SK-N-SH treated with all-trans-retinoic acid at 6 μM for 48 hours (cell line): ENCODE data around the gene MNS1.

Experiments used
- ATAC-seq: fragments of 200-7000 bp; cut with Tn5 transposase; 3 replicates; pipeline ENCODE4 v1.9.1; 2020; ENCODE audit warnings: mild to moderate bottlenecking, moderate library complexity
- ARNTL ChIP-seq: fragments of 450-650 bp; formaldehyde crosslinking; IDR thresholded peaks from 2 replicates; pipeline ENCODE4 v1.5.0; 2020; ENCODE audit warnings: low read depth, mild to moderate bottlenecking, moderate library complexity, borderline replicate concordance
- CSDC2 ChIP-seq: fragments of 250-450 bp; sonication (Bioruptor Pico); IDR thresholded peaks from 2 replicates; pipeline ENCODE4 v1.5.0; 2020; ENCODE audit warnings: mild to moderate bottlenecking, moderate library complexity
- GLIS3 ChIP-seq: fragments of 250-450 bp; sonication (Bioruptor Pico); IDR thresholded peaks from 2 replicates; pipeline ENCODE4 v1.5.0; 2020; ENCODE audit warnings: mild to moderate bottlenecking, moderate library complexity
- ISL1 ChIP-seq: fragments of 250-450 bp; sonication (Bioruptor Pico); IDR thresholded peaks from 2 replicates; pipeline ENCODE4 v2.1.2; 2022; ENCODE audit warnings: mild to moderate bottlenecking, moderate library complexity
- OSR1 ChIP-seq: fragments of 250-450 bp; sonication (Bioruptor Pico); IDR thresholded peaks from 2 replicates; pipeline ENCODE4 v1.8.0; 2022; ENCODE audit warnings: moderate library complexity, mild to moderate bottlenecking, inconsistent platforms
- TCF4 ChIP-seq: fragments of 250-450 bp; sonication (Bioruptor Pico); IDR thresholded peaks from 2 replicates; pipeline ENCODE4 v1.8.0; 2021; ENCODE audit warnings: mild to moderate bottlenecking, moderate library complexity, borderline replicate concordance
- TOX ChIP-seq: fragments of 250-450 bp; sonication (Bioruptor Pico); IDR thresholded peaks from 2 replicates; pipeline ENCODE4 v1.8.0; 2021; ENCODE audit warnings: mild to moderate bottlenecking, moderate library complexity, borderline replicate concordance
- ZC3H10 ChIP-seq: fragments of 250-450 bp; sonication (Bioruptor Pico); IDR thresholded peaks from 2 replicates; pipeline ENCODE4 v1.5.1; 2021; ENCODE audit warnings: mild to moderate bottlenecking, moderate library complexity
- ZFP30 ChIP-seq: fragments of 450-650 bp; formaldehyde crosslinking; IDR thresholded peaks from 2 replicates; pipeline ENCODE4 v1.5.0; 2022; ENCODE audit warnings: mild to moderate bottlenecking, moderate library complexity
- ZNF565 ChIP-seq: fragments of 450-650 bp; formaldehyde crosslinking; conservative IDR thresholded peaks from 2 replicates; pipeline ENCODE4 v1.5.0; 2020; ENCODE audit warnings: low read depth, mild to moderate bottlenecking, moderate library complexity
- ZNF70 ChIP-seq: fragments of 450-650 bp; formaldehyde crosslinking; IDR thresholded peaks from 2 replicates; pipeline ENCODE4 v1.5.0; 2020; ENCODE audit warnings: mild to moderate bottlenecking, moderate library complexity
- ZNF8 ChIP-seq: fragments of 450-650 bp; formaldehyde crosslinking; IDR thresholded peaks from 2 replicates; pipeline ENCODE4 v1.5.0; 2020; ENCODE audit warnings: mild to moderate bottlenecking, moderate library complexity
- TF ChIP-seq, protein P1 (sequence below): fragments of 250-450 bp; sonication (Bioruptor Pico); IDR thresholded peaks from 2 replicates; pipeline ENCODE4 v1.8.0; 2021; ENCODE audit warnings: low read depth, mild to moderate bottlenecking, moderate library complexity, borderline replicate concordance
- TF ChIP-seq, protein P2 (sequence below): fragments of 250-450 bp; sonication (Bioruptor Pico); IDR thresholded peaks from 2 replicates; pipeline ENCODE4 v1.8.0; 2020; ENCODE audit warnings: mild to moderate bottlenecking, moderate library complexity, borderline replicate concordance
- TF ChIP-seq, protein P3 (sequence below): fragments of 250-450 bp; sonication (Bioruptor Pico); IDR thresholded peaks from 2 replicates; pipeline ENCODE4 v1.5.1; 2021; ENCODE audit warnings: mild to moderate bottlenecking, moderate library complexity
- TF ChIP-seq, protein P4 (sequence below): fragments of 250-450 bp; sonication (Bioruptor Pico); IDR thresholded peaks from 2 replicates; pipeline ENCODE4 v1.5.1; 2020; ENCODE audit warnings: low read depth, mild to moderate bottlenecking, moderate library complexity
- TF ChIP-seq, protein P5 (sequence below): fragments of 250-450 bp; sonication (Bioruptor Pico); IDR thresholded peaks from 2 replicates; pipeline ENCODE4 v1.5.0; 2020; ENCODE audit warnings: mild to moderate bottlenecking, moderate library complexity

MNS1 gene

DNA sequence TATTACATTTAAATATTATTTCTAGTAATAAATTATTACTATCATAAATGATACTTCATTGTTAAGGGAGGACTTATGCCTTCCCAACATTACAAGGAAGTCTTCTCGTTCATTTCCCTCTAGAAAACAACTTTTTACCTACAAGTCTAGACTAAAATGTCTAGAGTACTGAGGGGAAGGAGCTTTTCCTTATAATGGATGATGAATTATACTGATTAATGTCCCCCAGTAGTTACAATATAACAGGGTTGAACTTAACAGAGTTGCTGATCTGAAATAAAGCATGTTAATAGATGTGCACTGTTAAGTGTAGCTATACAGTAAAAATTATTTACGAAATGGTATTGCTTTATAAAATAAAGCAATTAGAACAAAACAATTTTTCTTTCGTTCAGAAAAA is 2.7 kb upstream of the MNS1 start:
- ATAC-seq: no peak
- no peak for TF ChIP-seq GLIS3 (CRISPR knock-in tag)
- no peak for TF ChIP-seq TOX (CRISPR knock-in tag)
- TF ChIP-seq ARNTL (CRISPR knock-in tag): no peak
- TF ChIP-seq ZFP30: no peak
- TF ChIP-seq CSDC2 (CRISPR knock-in tag): no peak

DNA sequence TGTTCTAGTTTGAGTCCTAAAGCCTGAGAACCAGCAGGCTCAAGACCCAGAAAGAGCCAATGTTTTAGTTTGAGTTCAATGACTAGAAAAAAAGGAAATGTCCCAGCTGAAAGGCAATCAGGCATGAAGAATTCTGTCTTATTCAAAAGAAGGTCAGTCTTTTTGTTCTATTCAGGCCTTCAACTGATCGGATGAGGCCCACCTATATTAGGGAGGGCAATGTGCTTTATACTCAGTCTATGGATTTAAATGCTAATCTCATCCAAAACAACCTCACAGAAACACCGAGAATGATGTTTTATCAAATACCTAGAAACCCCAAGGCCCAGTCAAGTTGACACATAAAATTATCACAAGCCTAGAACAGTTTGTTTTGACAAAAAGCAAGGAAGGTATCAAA is 4.0 kb downstream of the MNS1 start:
- no peak for ATAC-seq
- no peak for TF ChIP-seq TCF4 (CRISPR knock-in tag)
- no peak for TF ChIP-seq ARNTL (CRISPR knock-in tag)

DNA sequence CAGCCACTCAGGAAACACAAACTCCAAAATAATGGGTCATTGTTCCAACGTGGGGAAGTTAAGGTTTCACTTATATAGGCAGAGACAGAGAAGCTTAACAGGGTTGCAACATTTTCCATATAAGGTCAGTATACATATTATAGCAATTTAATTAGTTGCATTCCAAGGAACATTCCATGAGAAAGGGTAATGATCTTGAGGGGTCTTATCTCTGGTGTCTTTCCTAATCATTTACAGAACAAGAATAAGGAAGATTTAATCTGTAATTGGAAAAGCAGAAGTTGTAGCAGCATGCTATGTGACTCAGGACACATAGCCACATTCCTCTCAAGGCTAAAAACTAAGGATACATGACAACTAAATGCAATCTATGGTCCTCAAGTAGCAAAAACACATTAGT is 4.9 kb downstream of the MNS1 start:
- ATAC-seq: peak; percentile 15; the same call in 1 of the 3 replicates
- TF ChIP-seq TCF4 (CRISPR knock-in tag) (no peak), ISL1 (CRISPR knock-in tag) (peak; percentile 83)
- TF ChIP-seq, protein P1, sequence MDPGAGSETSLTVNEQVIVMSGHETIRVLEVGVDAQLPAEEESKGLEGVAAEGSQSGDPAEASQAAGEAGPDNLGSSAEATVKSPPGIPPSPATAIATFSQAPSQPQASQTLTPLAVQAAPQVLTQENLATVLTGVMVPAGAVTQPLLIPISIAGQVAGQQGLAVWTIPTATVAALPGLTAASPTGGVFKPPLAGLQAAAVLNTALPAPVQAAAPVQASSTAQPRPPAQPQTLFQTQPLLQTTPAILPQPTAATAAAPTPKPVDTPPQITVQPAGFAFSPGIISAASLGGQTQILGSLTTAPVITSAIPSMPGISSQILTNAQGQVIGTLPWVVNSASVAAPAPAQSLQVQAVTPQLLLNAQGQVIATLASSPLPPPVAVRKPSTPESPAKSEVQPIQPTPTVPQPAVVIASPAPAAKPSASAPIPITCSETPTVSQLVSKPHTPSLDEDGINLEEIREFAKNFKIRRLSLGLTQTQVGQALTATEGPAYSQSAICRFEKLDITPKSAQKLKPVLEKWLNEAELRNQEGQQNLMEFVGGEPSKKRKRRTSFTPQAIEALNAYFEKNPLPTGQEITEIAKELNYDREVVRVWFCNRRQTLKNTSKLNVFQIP (CRISPR knock-in tag): no peak

DNA sequence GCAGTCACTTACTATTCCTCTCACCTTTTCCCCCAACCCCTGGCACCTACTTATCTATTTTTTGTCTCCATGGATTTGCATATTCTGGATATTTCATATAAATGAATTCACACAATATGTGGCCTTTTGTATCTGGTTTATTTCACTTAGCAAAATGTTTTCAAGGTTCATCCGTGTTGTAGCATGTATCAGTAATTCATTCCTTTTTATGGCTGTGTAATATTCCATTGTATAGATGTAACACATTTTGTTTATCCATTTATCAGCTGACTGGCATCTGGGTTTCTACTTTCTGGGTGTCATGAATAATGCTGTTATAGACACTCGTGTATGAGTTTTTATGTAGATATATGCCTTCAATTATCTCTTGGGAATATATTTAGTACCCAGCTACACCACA is 5.8 kb downstream of the MNS1 start:
- ATAC-seq: no peak
- TF ChIP-seq, protein P1 (CRISPR knock-in tag): no peak
- TF ChIP-seq ZNF70 (CRISPR knock-in tag) (no peak), ZC3H10 (CRISPR knock-in tag) (no peak), ZNF565 (no peak), ZFP30 (no peak)
- TF ChIP-seq, protein P2, sequence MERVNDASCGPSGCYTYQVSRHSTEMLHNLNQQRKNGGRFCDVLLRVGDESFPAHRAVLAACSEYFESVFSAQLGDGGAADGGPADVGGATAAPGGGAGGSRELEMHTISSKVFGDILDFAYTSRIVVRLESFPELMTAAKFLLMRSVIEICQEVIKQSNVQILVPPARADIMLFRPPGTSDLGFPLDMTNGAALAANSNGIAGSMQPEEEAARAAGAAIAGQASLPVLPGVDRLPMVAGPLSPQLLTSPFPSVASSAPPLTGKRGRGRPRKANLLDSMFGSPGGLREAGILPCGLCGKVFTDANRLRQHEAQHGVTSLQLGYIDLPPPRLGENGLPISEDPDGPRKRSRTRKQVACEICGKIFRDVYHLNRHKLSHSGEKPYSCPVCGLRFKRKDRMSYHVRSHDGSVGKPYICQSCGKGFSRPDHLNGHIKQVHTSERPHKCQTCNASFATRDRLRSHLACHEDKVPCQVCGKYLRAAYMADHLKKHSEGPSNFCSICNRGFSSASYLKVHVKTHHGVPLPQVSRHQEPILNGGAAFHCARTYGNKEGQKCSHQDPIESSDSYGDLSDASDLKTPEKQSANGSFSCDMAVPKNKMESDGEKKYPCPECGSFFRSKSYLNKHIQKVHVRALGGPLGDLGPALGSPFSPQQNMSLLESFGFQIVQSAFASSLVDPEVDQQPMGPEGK (CRISPR knock-in tag): no peak
- TF ChIP-seq, all 23 proteins: peak for 0

DNA sequence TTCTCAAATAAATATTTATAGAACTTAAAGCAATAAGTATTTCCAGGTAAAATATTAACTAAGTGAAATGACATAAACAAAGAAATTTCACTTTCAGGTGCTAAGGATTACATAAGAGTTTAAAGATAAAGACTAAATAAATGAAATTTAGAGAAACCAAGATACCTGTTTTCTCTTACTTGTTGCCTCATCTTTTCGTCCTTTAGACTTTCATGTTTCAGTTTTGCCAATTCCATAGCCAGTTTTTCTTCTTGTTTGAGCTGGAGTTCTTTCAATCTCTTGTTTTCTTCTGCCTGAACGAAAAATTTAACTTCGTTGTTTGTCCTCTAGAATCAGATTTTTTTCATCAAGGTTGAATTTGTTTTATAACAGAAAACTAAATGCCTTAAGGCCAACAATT is 8.7 kb downstream of the MNS1 start:
- ATAC-seq: no peak

More for the DNA sequence above, 8.7 kb downstream of the MNS1 start:
- TF ChIP-seq, protein P1 (CRISPR knock-in tag): no peak
- TF ChIP-seq ZFP30: no peak
- TF ChIP-seq, protein P3, sequence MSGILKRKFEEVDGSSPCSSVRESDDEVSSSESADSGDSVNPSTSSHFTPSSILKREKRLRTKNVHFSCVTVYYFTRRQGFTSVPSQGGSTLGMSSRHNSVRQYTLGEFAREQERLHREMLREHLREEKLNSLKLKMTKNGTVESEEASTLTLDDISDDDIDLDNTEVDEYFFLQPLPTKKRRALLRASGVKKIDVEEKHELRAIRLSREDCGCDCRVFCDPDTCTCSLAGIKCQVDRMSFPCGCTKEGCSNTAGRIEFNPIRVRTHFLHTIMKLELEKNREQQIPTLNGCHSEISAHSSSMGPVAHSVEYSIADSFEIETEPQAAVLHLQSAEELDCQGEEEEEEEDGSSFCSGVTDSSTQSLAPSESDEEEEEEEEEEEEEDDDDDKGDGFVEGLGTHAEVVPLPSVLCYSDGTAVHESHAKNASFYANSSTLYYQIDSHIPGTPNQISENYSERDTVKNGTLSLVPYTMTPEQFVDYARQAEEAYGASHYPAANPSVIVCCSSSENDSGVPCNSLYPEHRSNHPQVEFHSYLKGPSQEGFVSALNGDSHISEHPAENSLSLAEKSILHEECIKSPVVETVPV (CRISPR knock-in tag): no peak
- TF ChIP-seq, protein P4, sequence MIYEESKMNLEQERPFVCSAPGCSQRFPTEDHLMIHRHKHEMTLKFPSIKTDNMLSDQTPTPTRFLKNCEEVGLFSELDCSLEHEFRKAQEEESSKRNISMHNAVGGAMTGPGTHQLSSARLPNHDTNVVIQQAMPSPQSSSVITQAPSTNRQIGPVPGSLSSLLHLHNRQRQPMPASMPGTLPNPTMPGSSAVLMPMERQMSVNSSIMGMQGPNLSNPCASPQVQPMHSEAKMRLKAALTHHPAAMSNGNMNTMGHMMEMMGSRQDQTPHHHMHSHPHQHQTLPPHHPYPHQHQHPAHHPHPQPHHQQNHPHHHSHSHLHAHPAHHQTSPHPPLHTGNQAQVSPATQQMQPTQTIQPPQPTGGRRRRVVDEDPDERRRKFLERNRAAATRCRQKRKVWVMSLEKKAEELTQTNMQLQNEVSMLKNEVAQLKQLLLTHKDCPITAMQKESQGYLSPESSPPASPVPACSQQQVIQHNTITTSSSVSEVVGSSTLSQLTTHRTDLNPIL: no peak
- TF ChIP-seq, protein P5, sequence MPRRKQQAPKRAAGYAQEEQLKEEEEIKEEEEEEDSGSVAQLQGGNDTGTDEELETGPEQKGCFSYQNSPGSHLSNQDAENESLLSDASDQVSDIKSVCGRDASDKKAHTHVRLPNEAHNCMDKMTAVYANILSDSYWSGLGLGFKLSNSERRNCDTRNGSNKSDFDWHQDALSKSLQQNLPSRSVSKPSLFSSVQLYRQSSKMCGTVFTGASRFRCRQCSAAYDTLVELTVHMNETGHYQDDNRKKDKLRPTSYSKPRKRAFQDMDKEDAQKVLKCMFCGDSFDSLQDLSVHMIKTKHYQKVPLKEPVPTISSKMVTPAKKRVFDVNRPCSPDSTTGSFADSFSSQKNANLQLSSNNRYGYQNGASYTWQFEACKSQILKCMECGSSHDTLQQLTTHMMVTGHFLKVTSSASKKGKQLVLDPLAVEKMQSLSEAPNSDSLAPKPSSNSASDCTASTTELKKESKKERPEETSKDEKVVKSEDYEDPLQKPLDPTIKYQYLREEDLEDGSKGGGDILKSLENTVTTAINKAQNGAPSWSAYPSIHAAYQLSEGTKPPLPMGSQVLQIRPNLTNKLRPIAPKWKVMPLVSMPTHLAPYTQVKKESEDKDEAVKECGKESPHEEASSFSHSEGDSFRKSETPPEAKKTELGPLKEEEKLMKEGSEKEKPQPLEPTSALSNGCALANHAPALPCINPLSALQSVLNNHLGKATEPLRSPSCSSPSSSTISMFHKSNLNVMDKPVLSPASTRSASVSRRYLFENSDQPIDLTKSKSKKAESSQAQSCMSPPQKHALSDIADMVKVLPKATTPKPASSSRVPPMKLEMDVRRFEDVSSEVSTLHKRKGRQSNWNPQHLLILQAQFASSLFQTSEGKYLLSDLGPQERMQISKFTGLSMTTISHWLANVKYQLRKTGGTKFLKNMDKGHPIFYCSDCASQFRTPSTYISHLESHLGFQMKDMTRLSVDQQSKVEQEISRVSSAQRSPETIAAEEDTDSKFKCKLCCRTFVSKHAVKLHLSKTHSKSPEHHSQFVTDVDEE (CRISPR knock-in tag): no peak
- no peak for TF ChIP-seq ZC3H10 (CRISPR knock-in tag)
- TF ChIP-seq TCF4 (CRISPR knock-in tag): no peak
- TF ChIP-seq ZNF565: no peak
- no peak for TF ChIP-seq TOX (CRISPR knock-in tag)
- TF ChIP-seq CSDC2 (CRISPR knock-in tag): no peak
- TF ChIP-seq OSR1 (CRISPR knock-in tag): no peak
- no peak for TF ChIP-seq ZNF8
- no peak for TF ChIP-seq ISL1 (CRISPR knock-in tag)
